ENCODE measurements around the gene SYT9. TPM values are rescaled to one million over a fixed set of nuclear protein-coding genes. Genes with fewer than 3 reads are reported as not detected.

The SYT9 gene
- total and polyA plus RNA-seq, 10 of the 15 experiments (the other 5 are each of a cell fraction or from before 2014, with no cell fraction given) = 0.03 TPM; not detected in 9

- TF ChIP-seq RCOR1 (conservative IDR thresholded peaks at IDR 0.05; ENCODE audit: low read depth, low read length) (no peak), SIN3A (IDR thresholded peaks at IDR 0.05; ENCODE audit: low read depth, low read length) (no peak), CBFB (IDR thresholded peaks at IDR 0.05; ENCODE audit: low read depth) (no peak), BCL3 (IDR thresholded peaks at IDR 0.05; ENCODE audit: borderline replicate concordance, insufficient read depth, low read depth, low read length, poor library complexity, severe bottlenecking) (no peak)
- RAD21 ChIA-PET (ENCODE audit: unreplicated experiment) = no interaction called here
- no peak overlapping the region for H3K4me2 ChIP-seq (ENCODE audit: control insufficient read depth, insufficient read depth)
- no peak for ATAC-seq
- intact Hi-C loops (cut with micrococcal nuclease; ENCODE audit: unreplicated experiment) (no loop called here), in situ Hi-C loops (cut with MboI) (no loop called here)
- no peaks in the 10 kb centered on the region for H3K79me2 ChIP-seq (ENCODE audit: control insufficient read depth, insufficient read depth, low read length)
- CTCF ChIA-PET = no interaction called here
- no peak for DNase-seq (ENCODE audit: low read depth, low spot score)
- no peaks in the 10 kb centered on the region for H3K9me3 ChIP-seq (replicated peaks; ENCODE audit: control insufficient read depth, insufficient read depth, low read length)
- H3K9ac ChIP-seq (ENCODE audit: control insufficient read depth, insufficient read depth, low read length) = no peak overlapping the region
- H3K27ac ChIP-seq (ENCODE audit: control insufficient read depth, insufficient read depth) = no peak overlapping the region
- no peaks in the 10 kb centered on the region; the same call in 1 of the 2 replicates for H3K4me1 ChIP-seq (ENCODE audit: control insufficient read depth, insufficient read depth, low read length)
- no peaks in the 10 kb centered on the region for H4K20me1 ChIP-seq (ENCODE audit: control insufficient read depth, insufficient read depth)
- 90% methylated on average over 1 of the region's 1 CpG for WGBS (ENCODE audit: insufficient coverage, insufficient replicate concordance, low lambda C conversion rate, missing lambda C conversion rate)
- no peak overlapping the region for H3K4me3 ChIP-seq
- H3K27me3 ChIP-seq (replicated peaks in 1 of 2; ENCODE audit: control insufficient read depth in 2 of 2, insufficient read depth in 2 of 2, low read length in 1 of 2) = no peaks in the 10 kb centered on the region
- H3K36me3 ChIP-seq (ENCODE audit: control insufficient read depth in 2 of 2, insufficient read depth in 2 of 2, low read length in 1 of 2) = no peaks in the 10 kb centered on the region
- POLR2A ChIA-PET = no interaction called here
- no peak for FAIRE-seq
- SMC1A ChIA-PET (ENCODE audit: uncharacterized antibody, unreplicated experiment) = no interaction called here
- no TSS peak for BruUV-seq (replicated peaks)
- H2AFZ ChIP-seq (ENCODE audit: control insufficient read depth, low read depth, low read length) = no peak overlapping the region
Observed at GRCh38 chr11:7385532-7385931, 133.8 kb downstream of the SYT9 start.

Data from GM12878 (cell line).